Endothelial cell of umbilical vein (primary cell): ENCODE measurements around the gene SEC61A1. TPM values are rescaled to one million over a fixed set of nuclear protein-coding genes. Genes with fewer than 3 reads are reported as not detected.

Source experiments
- BruUV-seq: library from RNA; stranded (reverse); fragments of 400-500 nt; replicated peaks from 2 replicates; lab custom pipeline; 2021; lab: Mats Ljungman, UMichigan
- CTCF ChIA-PET: fragments of 300-600, 350-600 bp; sonication (Branson Sonifier 250); formaldehyde crosslinking; loops from one replicate; lab custom pipeline; 2021; ENCODE audit warnings: antibody characterized with exemption, inconsistent platforms; lab: Charles Lee
- POLR2A ChIA-PET: fragments of 300-600, 350-600 bp; sonication (Branson Sonifier 250); formaldehyde crosslinking; loops from one replicate; lab custom pipeline; 2021; ENCODE audit warnings: antibody characterized with exemption, inconsistent platforms; lab: Charles Lee
- DNase-seq: peaks from one replicate; pipeline ENCODE4 v3.0.0-alpha.2; 2011; ENCODE audit warnings: low read depth, low spot score
- FAIRE-seq: peaks from 2 replicates; lab custom pipeline; 2011; peaks lifted over from hg19 to GRCh38; lab: Jason Lieb, UNC
- H2AFZ ChIP-seq: 2 replicates; pipeline ENCODE4 v1.6.0; 2012; ENCODE audit warnings: low read depth, low read length, control low read depth, inconsistent platforms
- H3K27ac ChIP-seq: 2 replicates; pipeline ENCODE4 v1.5.1; 2011; ENCODE audit warnings: low read depth, mild to moderate bottlenecking, control low read depth, low read length, moderate library complexity; ENCODE audit not compliant: insufficient read depth
- H3K27me3 ChIP-seq, 2 experiments: 2 replicates each; pipeline versions ENCODE4 v1.6.0 to v1.6.1; 2011; ENCODE audit warnings: low read length in 2 of 2, mixed read lengths in 1 of 2; ENCODE audit not compliant: control insufficient read depth in 2 of 2, insufficient read depth in 2 of 2
- H3K36me3 ChIP-seq, 2 experiments: 2 replicates in 1 of 2; 3 replicates in 1 of 2; pipeline ENCODE4 v1.5.1; 2011; ENCODE audit warnings: low read length in 2 of 2, mild to moderate bottlenecking in 1 of 2, moderate library complexity in 1 of 2; ENCODE audit not compliant: control insufficient read depth in 2 of 2, insufficient read depth in 2 of 2; ENCODE audit errors: extremely low read depth in 1 of 2
- H3K4me1 ChIP-seq: 3 replicates; pipeline ENCODE4 v1.5.1; 2011; ENCODE audit warnings: mild to moderate bottlenecking, low read length; ENCODE audit not compliant: control insufficient read depth, insufficient read depth; ENCODE audit errors: extremely low read depth
- H3K4me2 ChIP-seq: 2 replicates; pipeline ENCODE4 v1.6.1; 2011; ENCODE audit warnings: low read length, control low read depth, mixed read lengths; ENCODE audit not compliant: insufficient read depth
- H3K4me3 ChIP-seq, 3 experiments: fragments of 200-600 bp in 1 of 3; sonication (generic), shearing (Covaris generic) in 1 of 3; replicated peaks in 1 of 3; 2 replicates each; pipeline ENCODE4 v1.5.1; 2011 to 2016; ENCODE audit warnings: control low read depth in 3 of 3, low read length in 3 of 3, mild to moderate bottlenecking in 2 of 3, inconsistent platforms in 1 of 3, low read depth in 1 of 3, moderate library complexity in 1 of 3; ENCODE audit not compliant: insufficient read depth in 1 of 3
- H3K79me2 ChIP-seq: 2 replicates; pipeline ENCODE4 v1.6.0; 2012; ENCODE audit warnings: low read length, inconsistent platforms; ENCODE audit not compliant: control insufficient read depth, insufficient read depth
- H3K9ac ChIP-seq: replicated peaks from 2 replicates; pipeline ENCODE3; 2011; ENCODE audit warnings: low read length, control low read depth; ENCODE audit not compliant: insufficient read depth; ENCODE audit errors: extremely low read depth
- H3K9me1 ChIP-seq: replicated peaks from 3 replicates; pipeline ENCODE4 v1.6.0; 2011; ENCODE audit warnings: mild to moderate bottlenecking, low read length; ENCODE audit not compliant: control insufficient read depth, insufficient read depth; ENCODE audit errors: extremely low read depth
- H3K9me3 ChIP-seq: replicated peaks from 2 replicates; pipeline ENCODE4 v1.5.1; 2012; ENCODE audit warnings: low read length, inconsistent platforms; ENCODE audit not compliant: control insufficient read depth, insufficient read depth
- H4K20me1 ChIP-seq: replicated peaks from 2 replicates; pipeline ENCODE3; 2011; ENCODE audit warnings: mild to moderate bottlenecking, low read length; ENCODE audit not compliant: control insufficient read depth, insufficient read depth; ENCODE audit errors: extremely low read depth
- EZH2 ChIP-seq: IDR thresholded peaks from 2 replicates; pipeline ENCODE4 v1.6.1; 2012; ENCODE audit warnings: borderline replicate concordance, low read depth, mild to moderate bottlenecking, moderate library complexity, low read length, inconsistent platforms; ENCODE audit not compliant: severe bottlenecking
- FOS ChIP-seq: IDR thresholded peaks from 2 replicates; pipeline ENCODE4 v1.6.1; 2011; ENCODE audit warnings: mild to moderate bottlenecking, low read length, moderate library complexity, borderline replicate concordance; ENCODE audit not compliant: insufficient read depth
- GATA2 ChIP-seq: IDR thresholded peaks from 2 replicates; pipeline ENCODE4 v1.7.0; 2011; ENCODE audit warnings: low read depth, mild to moderate bottlenecking, moderate library complexity, mixed read lengths, low read length; ENCODE audit not compliant: insufficient read length, insufficient read depth
- JUN ChIP-seq: IDR thresholded peaks from 2 replicates; pipeline ENCODE4 v1.6.1; 2011; ENCODE audit warnings: borderline replicate concordance, low read depth; ENCODE audit not compliant: insufficient read length, insufficient read depth
- MAX ChIP-seq: IDR thresholded peaks from 2 replicates; pipeline ENCODE4 v1.6.1; 2011; ENCODE audit not compliant: insufficient read depth, insufficient read length
- MYC ChIP-seq: IDR thresholded peaks from one replicate; pipeline ENCODE4 v1.6.1; 2011; ENCODE audit warnings: mild to moderate bottlenecking, low read depth, low read length
- POLR2A ChIP-seq: IDR thresholded peaks from 2 replicates; pipeline ENCODE4 v1.6.1; 2012; ENCODE audit warnings: low read depth, mild to moderate bottlenecking, control low read depth, low read length
- POLR2AphosphoS5 ChIP-seq: IDR thresholded peaks from 2 replicates; pipeline ENCODE4 v1.6.1; 2012; ENCODE audit warnings: low read depth, mild to moderate bottlenecking, control low read depth, low read length, moderate library complexity; ENCODE audit not compliant: insufficient read depth
- dilution Hi-C: fragments of 300-500 bp; cut with MboI; formaldehyde crosslinking; loops from one replicate; pipeline ENCODE4 v1.15.0; 2019; ENCODE audit warnings: low sequenced_read_pairs; ENCODE audit not compliant: extremely low pct_ligation_motif_present
- intact Hi-C: fragments of 100-400 bp; cut with micrococcal nuclease; formaldehyde crosslinking; loops from one replicate; pipeline ENCODE4 v1.10.0; 2022
- polyA plus RNA-seq, 4 experiments: library from polyadenylated mRNA; depleted of rRNA in 3 of 4; stranded (reverse) in 3 of 4; unstranded in 1 of 4; fragments of >200 nt; gene quantifications; 2 replicates each; pipeline versions ENCODE4 v1.2.1 to v1.2.3, GENCODE V29; 2011 to 2012; ENCODE audit warnings: missing spikeins in 1 of 4
- total RNA-seq: library from RNA; stranded (reverse); gene quantifications from 2 replicates; pipeline ENCODE4 v1.2.3, GENCODE V29; 2021
- TF ChIP-seq, protein P1 (sequence below), 2 donors: IDR thresholded peaks; 1 replicate in 1 of 2; 2 replicates in 1 of 2; pipeline ENCODE4 v1.5.1; 2011; ENCODE audit warnings: low read length in 2 of 2, mild to moderate bottlenecking in 2 of 2, moderate library complexity in 2 of 2, control low read depth in 1 of 2, inconsistent platforms in 1 of 2, low read depth in 1 of 2; ENCODE audit not compliant: insufficient read depth in 1 of 2; ENCODE audit errors: extremely low read depth in 1 of 2

SEC61A1 gene
- total and polyA plus RNA-seq, 2 donors (not counting 3 experiments of a cell fraction or from before 2014, with no cell fraction given): 307 to 312 TPM

DNA sequence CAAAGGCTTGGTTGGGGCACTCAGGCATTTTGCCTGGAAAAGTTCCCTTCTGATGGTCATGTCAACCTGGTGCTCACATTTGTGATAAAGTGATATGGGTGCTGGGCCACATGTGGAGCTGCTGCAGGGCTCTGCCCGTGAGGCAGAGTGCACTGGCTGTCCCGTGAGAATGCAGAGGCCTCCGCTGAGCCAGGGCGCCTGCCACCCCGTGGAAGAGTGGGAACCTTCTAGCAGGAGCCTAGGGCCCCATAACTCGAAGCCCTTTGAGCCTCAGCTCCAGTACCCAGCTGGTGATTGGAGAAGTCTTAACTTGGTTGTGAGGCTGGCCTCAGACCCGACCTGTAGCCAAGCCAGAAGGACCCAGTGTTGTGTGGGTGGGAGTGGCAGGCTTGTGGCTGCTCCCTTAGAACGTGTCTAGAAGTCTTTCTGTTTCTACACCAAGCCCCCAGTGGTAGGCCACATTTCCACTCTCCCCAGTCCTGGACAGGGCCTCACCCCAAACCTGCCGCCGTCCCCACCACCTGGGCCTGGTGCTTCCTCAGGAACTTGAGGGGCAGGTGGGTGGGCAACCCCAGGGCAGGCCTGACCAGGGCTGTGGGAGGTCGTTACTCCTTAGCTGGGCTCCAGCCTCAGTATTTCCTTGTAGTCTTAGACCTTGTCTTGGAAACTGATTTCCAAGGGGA lies 19.7 kb downstream of the SEC61A1 start:
- H3K9ac ChIP-seq: no peak overlapping the region
- H3K36me3 ChIP-seq: peaks cover 39 to 54% of the 10 kb centered on the region in 2 experiments
- no peaks in the 10 kb centered on the region for H4K20me1 ChIP-seq
- CTCF ChIA-PET: interaction anchor here (5.7 kb wide), 1 partner anchor 62 kb away, joined by 34 read pairs; no protein-coding TSS in a partner anchor
- TF ChIP-seq MYC (no peak), FOS (no peak), POLR2AphosphoS5 (no peak), MAX (no peak), POLR2A (no peak), JUN (no peak), EZH2 (no peak), GATA2 (no peak)
- TF ChIP-seq, protein P1, sequence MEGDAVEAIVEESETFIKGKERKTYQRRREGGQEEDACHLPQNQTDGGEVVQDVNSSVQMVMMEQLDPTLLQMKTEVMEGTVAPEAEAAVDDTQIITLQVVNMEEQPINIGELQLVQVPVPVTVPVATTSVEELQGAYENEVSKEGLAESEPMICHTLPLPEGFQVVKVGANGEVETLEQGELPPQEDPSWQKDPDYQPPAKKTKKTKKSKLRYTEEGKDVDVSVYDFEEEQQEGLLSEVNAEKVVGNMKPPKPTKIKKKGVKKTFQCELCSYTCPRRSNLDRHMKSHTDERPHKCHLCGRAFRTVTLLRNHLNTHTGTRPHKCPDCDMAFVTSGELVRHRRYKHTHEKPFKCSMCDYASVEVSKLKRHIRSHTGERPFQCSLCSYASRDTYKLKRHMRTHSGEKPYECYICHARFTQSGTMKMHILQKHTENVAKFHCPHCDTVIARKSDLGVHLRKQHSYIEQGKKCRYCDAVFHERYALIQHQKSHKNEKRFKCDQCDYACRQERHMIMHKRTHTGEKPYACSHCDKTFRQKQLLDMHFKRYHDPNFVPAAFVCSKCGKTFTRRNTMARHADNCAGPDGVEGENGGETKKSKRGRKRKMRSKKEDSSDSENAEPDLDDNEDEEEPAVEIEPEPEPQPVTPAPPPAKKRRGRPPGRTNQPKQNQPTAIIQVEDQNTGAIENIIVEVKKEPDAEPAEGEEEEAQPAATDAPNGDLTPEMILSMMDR (IDR thresholded peaks at IDR 0.05; ENCODE audit: extremely low read depth in 1 of 2, insufficient read depth in 1 of 2, low read depth in 1 of 2, low read length in 2 of 2): no peak
- peaks cover 43% of the 10 kb centered on the region for H3K4me1 ChIP-seq
- peaks cover 20% of the 10 kb centered on the region for H3K79me2 ChIP-seq
- no peaks in the 10 kb centered on the region for H3K9me3 ChIP-seq
- H3K9me1 ChIP-seq: no peaks in the 10 kb centered on the region
- H3K27me3 ChIP-seq: no peaks in the 10 kb centered on the region
- DNase-seq (no peak), FAIRE-seq (no peak)
- dilution Hi-C loops: no loop called here
- no peak overlapping the region for H3K27ac ChIP-seq
- POLR2A ChIA-PET: no interaction called here
- BruUV-seq: no TSS peak
- intact Hi-C loops: loop anchor here (2.0 kb wide), 1 partner anchor 17 kb away; no protein-coding TSS in a partner anchor
- H2AFZ ChIP-seq: no peak overlapping the region
- H3K4me3 ChIP-seq: no peak overlapping the region
- no peak overlapping the region for H3K4me2 ChIP-seq
